ENCODE results near the gene PRICKLE1.

Gene PRICKLE1

GRCh38 chr12:42584651-42585111 lies 4.9 kb downstream of the PRICKLE1 start:
- Histone ChIP-seq H3K27ac (no peak overlapping the region), H3K36me3 (replicated peaks) (no peaks in the 10 kb centered on the region), H3K27me3 (replicated peaks) (no peaks in the 10 kb centered on the region), H3K4me3 (ENCODE audit: low read depth, low read length) (no peak overlapping the region)
- no peak for DNase-seq
- TF ChIP-seq CTCF (IDR thresholded peaks at IDR 0.05; ENCODE audit: low read depth, low read length, missing control alignments): no peak
- in situ Hi-C loops (cut with HindIII; ENCODE audit: low pct_ligation_motif_present, low sequenced_read_pairs): no loop called here

- no peak for TF ChIP-seq CTCF (IDR thresholded peaks at IDR 0.05; ENCODE audit: low read depth, low read length, missing control alignments)
- Histone ChIP-seq H3K27me3 (replicated peaks) (no peaks in the 10 kb centered on the region), H3K36me3 (replicated peaks) (no peaks in the 10 kb centered on the region), H3K27ac (no peak overlapping the region), H3K4me3 (ENCODE audit: low read depth, low read length) (no peak overlapping the region)
- in situ Hi-C loops (cut with HindIII; ENCODE audit: low pct_ligation_motif_present, low sequenced_read_pairs): no loop called here
- DNase-seq: no peak
Measured at GRCh38 chr12:42583016-42583415, 6.5 kb downstream of the PRICKLE1 start.

- no peak overlapping the region for H3K4me3 ChIP-seq (ENCODE audit: low read depth, low read length)
- H3K27ac ChIP-seq: no peak overlapping the region
Measured at GRCh38 chr12:42582498-42582897, 7.0 kb downstream of the PRICKLE1 start.

GRCh38 chr12:42582050-42582449 lies 7.5 kb downstream of the PRICKLE1 start:
- TF ChIP-seq CTCF (IDR thresholded peaks at IDR 0.05; ENCODE audit: low read depth, low read length, missing control alignments): no peak
- Histone ChIP-seq H3K27me3 (replicated peaks) (no peaks in the 10 kb centered on the region), H3K27ac (no peak overlapping the region), H3K36me3 (replicated peaks) (no peaks in the 10 kb centered on the region), H3K4me3 (ENCODE audit: low read depth, low read length) (no peak overlapping the region)
- DNase-seq: no peak
- in situ Hi-C loops (cut with HindIII; ENCODE audit: low pct_ligation_motif_present, low sequenced_read_pairs): no loop called here

More at GRCh38 chr12:42582498-42582897, 7.0 kb downstream of the PRICKLE1 start:
- in situ Hi-C loops (cut with HindIII; ENCODE audit: low pct_ligation_motif_present, low sequenced_read_pairs): no loop called here
- no peak for DNase-seq
- Histone ChIP-seq H3K36me3 (replicated peaks) (no peaks in the 10 kb centered on the region), H3K27me3 (replicated peaks) (no peaks in the 10 kb centered on the region)
- no peak for TF ChIP-seq CTCF (IDR thresholded peaks at IDR 0.05; ENCODE audit: low read depth, low read length, missing control alignments)

GRCh38 chr12:42576374-42576773 lies 13.2 kb downstream of the PRICKLE1 start:
- no peak for TF ChIP-seq CTCF (IDR thresholded peaks at IDR 0.05; ENCODE audit: low read depth, low read length, missing control alignments)
- H3K27me3 ChIP-seq (replicated peaks): no peaks in the 10 kb centered on the region
- in situ Hi-C loops (cut with HindIII; ENCODE audit: low pct_ligation_motif_present, low sequenced_read_pairs): no loop called here

GRCh38 chr12:42575717-42576116 lies 13.8 kb downstream of the PRICKLE1 start:
- H3K27me3 ChIP-seq (replicated peaks): no peaks in the 10 kb centered on the region
- in situ Hi-C loops (cut with HindIII; ENCODE audit: low pct_ligation_motif_present, low sequenced_read_pairs): no loop called here
- no peak overlapping the region for H3K4me3 ChIP-seq (ENCODE audit: low read depth, low read length)
- H3K27ac ChIP-seq: no peak overlapping the region
- no peak for TF ChIP-seq CTCF (IDR thresholded peaks at IDR 0.05; ENCODE audit: low read depth, low read length, missing control alignments)
- DNase-seq: no peak
- H3K36me3 ChIP-seq (replicated peaks): no peaks in the 10 kb centered on the region

More at GRCh38 chr12:42576374-42576773, 13.2 kb downstream of the PRICKLE1 start:
- DNase-seq: no peak
- H3K36me3 ChIP-seq (replicated peaks): no peaks in the 10 kb centered on the region
- H3K4me3 ChIP-seq (ENCODE audit: low read depth, low read length): no peak overlapping the region
- H3K27ac ChIP-seq: no peak overlapping the region
